Hindlimb muscle (tissue), 1 donor: ENCODE measurements around the gene PTCRA. TPM values are rescaled to one million over a fixed set of nuclear protein-coding genes. Genes with fewer than 3 reads are reported as not detected.

ENCODE experiments used
- DNase-seq: peaks from one replicate; pipeline ENCODE4 v3.0.0-alpha.2; 2013
- polyA plus RNA-seq: library from polyadenylated mRNA; unstranded; fragments of 120-200 nt; gene quantifications from one replicate; pipeline ENCODE4 v1.2.1, GENCODE V29; 2013; ENCODE audit not compliant: insufficient read length

PTCRA gene
- polyA plus RNA-seq, 1 donor: not detected

DNA sequence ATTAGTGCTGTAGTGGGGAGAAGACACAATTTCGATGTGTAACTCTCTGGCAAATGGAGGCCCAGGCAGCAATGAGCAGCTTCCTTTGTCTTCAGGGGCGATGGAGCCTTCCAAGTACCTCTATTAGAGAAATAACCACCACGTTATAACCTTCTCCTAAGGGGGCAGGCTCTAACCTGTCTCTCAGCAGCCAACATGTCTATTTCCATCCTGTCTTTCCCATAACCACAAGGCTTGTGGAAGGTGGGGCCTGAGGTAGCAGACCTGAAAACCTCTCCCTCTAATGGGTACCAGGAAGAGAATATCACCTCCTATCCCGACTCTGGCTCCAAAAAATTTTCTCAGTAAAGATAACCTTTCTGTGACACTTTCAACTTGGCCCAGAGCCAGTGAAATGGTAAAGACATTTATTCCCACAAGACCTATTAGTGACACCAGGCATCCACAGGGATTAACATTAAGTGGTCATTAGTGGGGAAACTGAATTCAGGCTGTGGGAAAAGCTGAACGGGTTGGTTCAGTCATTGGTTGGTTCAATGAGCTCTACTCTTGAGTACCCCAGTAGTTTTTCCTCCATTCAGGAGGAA, 59.2 kb downstream of the PTCRA start:
- DNase-seq: no peak

Other genes starting within 250 kb of the PTCRA start
- 5.1 TPM for gene PRPH2, start 193.5 kb upstream of the PTCRA start, polyA plus RNA-seq
- 13.0 TPM for gene TBCC, start 169.9 kb upstream of the PTCRA start, polyA plus RNA-seq
- gene BICRAL, start 134.0 kb upstream of the PTCRA start, polyA plus RNA-seq: 14.5 TPM
- gene RPL7L1, start 36.4 kb upstream of the PTCRA start, polyA plus RNA-seq: 71.8 TPM
- gene CNPY3, start 13.4 kb downstream of the PTCRA start, polyA plus RNA-seq: 29.5 TPM
- gene GNMT, start 44.7 kb downstream of the PTCRA start, polyA plus RNA-seq: 0.49 TPM
- 20.9 TPM for gene PEX6, start 63.1 kb downstream of the PTCRA start, polyA plus RNA-seq
- gene PPP2R5D, start 68.5 kb downstream of the PTCRA start, polyA plus RNA-seq: 47.7 TPM
- 38.2 TPM for gene MEA1, start 97.9 kb downstream of the PTCRA start, polyA plus RNA-seq
- 245 TPM for gene KLHDC3, start 98.2 kb downstream of the PTCRA start, polyA plus RNA-seq
- gene RRP36, start 105.6 kb downstream of the PTCRA start, polyA plus RNA-seq: 43.6 TPM
- gene CUL7, start 137.8 kb downstream of the PTCRA start, polyA plus RNA-seq: 52.6 TPM
- 45.6 TPM for gene MRPL2, start 143.4 kb downstream of the PTCRA start, polyA plus RNA-seq
- gene KLC4, start 143.6 kb downstream of the PTCRA start, polyA plus RNA-seq: 28.5 TPM
- gene PTK7, start 160.3 kb downstream of the PTCRA start, polyA plus RNA-seq: 53.6 TPM